Natural killer cell (primary cell): ENCODE data around the gene GYPC. TPM values are rescaled to one million over a fixed set of nuclear protein-coding genes. Genes with fewer than 3 reads are reported as not detected.

Experiments used
- ATAC-seq, 3 donors: fragments of 150-1000 bp in 2 of 3; fragments of 200-7000 bp in 1 of 3; cut with Tn5 transposase; 1 replicate in 1 of 3; 2 replicates in 2 of 3; pipeline ENCODE4 v1.10.0; 2021; ENCODE audit warnings: mild to moderate bottlenecking in 2 of 3, moderate library complexity in 2 of 3
- DNase-seq, 2 donors: peaks; one replicate each; pipeline versions ENCODE4 v3.0.0 to v3.0.0-alpha.2; 2013 to 2021; ENCODE audit warnings: mixed read lengths in 1 of 2
- H3K27ac ChIP-seq: one replicate; pipeline ENCODE4 v1.5.1; 2013; ENCODE audit warnings: mild to moderate bottlenecking, low read length
- H3K27me3 ChIP-seq: one replicate; pipeline ENCODE4 v1.6.1; 2013; ENCODE audit warnings: low read length; ENCODE audit not compliant: control insufficient read depth, insufficient read depth
- H3K36me3 ChIP-seq: one replicate; pipeline ENCODE4 v1.6.1; 2013; ENCODE audit warnings: low read length; ENCODE audit not compliant: control insufficient read depth, insufficient read depth
- H3K4me1 ChIP-seq: one replicate; pipeline ENCODE4 v1.6.1; 2013; ENCODE audit warnings: low read length; ENCODE audit not compliant: control insufficient read depth, insufficient read depth
- H3K4me3 ChIP-seq: one replicate; pipeline ENCODE4 v1.5.1; 2013; ENCODE audit warnings: low read length
- H3K9me3 ChIP-seq: one replicate; pipeline ENCODE4 v1.6.1; 2013; ENCODE audit warnings: low read length; ENCODE audit not compliant: control insufficient read depth, insufficient read depth
- H3K27ac Mint-ChIP-seq, 2 donors: one replicate each; pipeline ENCODE4 v1.8.0; 2022; ENCODE audit warnings: mild to moderate bottlenecking in 2 of 2, mixed read lengths in 2 of 2, moderate library complexity in 1 of 2
- H3K27me3 Mint-ChIP-seq, 2 donors: one replicate each; pipeline ENCODE4 v1.8.0; 2022; ENCODE audit warnings: low read depth in 2 of 2, mixed read lengths in 2 of 2
- H3K36me3 Mint-ChIP-seq: one replicate; pipeline ENCODE4 v1.8.0; 2022; ENCODE audit warnings: mixed read lengths
- H3K4me1 Mint-ChIP-seq, 2 donors: one replicate each; pipeline ENCODE4 v1.8.0; 2022; ENCODE audit warnings: mixed read lengths in 2 of 2
- H3K4me3 Mint-ChIP-seq: one replicate; pipeline ENCODE4 v1.8.0; 2022; ENCODE audit warnings: mild to moderate bottlenecking, moderate library complexity, mixed read lengths
- H3K9me3 Mint-ChIP-seq, 2 donors: one replicate each; pipeline ENCODE4 v1.8.0; 2022; ENCODE audit warnings: mixed read lengths in 2 of 2
- CTCF ChIP-seq: fragments of 200-600 bp; IDR thresholded peaks from one replicate; pipeline ENCODE4 v1.8.0; 2022; ENCODE audit warnings: antibody characterized with exemption
- WGBS: methylation state at CpG from one replicate; pipeline ENCODE4 v1.1.7; 2013; ENCODE audit warnings: missing lambda C conversion rate; ENCODE audit not compliant: insufficient coverage; 5-methylcytosine and 5-hydroxymethylcytosine counted together
- intact Hi-C: fragments of 100-400 bp; cut with micrococcal nuclease; formaldehyde crosslinking; loops from one replicate; pipeline ENCODE4 v1.14.2; 2022
- total RNA-seq, 4 donors: library from RNA; stranded (reverse); fragments of 120-200 nt in 1 of 4; gene quantifications; one replicate each; pipeline versions ENCODE4 v1.2.3 to v1.2.4, GENCODE V29; 2013 to 2022

Gene GYPC
- total RNA-seq, 3 donors from 2014 or later (not counting 1 experiment from before 2014, with no cell fraction given), result 74.2 to 92.3 (median 78.7) TPM

DNA sequence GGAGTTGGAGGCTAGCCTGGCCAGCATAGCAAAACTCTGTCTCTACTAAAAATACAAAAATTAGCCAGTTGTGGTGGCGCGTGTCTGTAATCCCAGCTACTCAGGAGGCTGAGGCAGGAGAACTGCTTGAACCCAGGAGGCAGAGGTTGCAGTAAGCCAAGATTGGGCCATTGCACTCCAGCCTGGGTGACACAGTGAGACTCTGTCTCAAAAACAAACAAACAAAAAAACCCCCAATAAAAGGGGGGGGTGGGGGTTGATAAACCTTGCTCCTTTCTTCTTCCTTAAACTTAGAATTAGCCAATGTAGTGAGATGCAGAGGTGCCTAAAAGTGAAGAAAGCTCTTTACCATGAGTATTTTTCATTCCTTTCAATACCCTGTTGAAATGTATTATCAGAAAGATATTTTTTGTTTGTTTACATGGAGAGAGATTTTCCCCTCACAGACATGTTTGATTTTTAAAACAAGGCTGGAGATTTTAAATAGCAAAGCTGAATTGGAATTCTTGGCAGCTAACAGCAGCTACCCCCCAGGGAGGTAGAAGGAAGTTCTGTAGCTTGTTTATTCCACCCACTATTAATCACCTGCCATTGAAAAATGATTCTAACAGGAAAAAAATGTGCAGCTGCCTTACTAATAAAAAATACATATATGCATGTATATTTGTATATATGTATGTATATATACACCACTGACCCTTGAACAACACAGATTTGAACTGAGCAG is 48.6 kb downstream of the GYPC start:
- Histone ChIP-seq H3K4me1 (no peaks in the 10 kb centered on the region), H3K4me3 (no peak overlapping the region), H3K27ac (no peak overlapping the region), H3K9me3 (no peaks in the 10 kb centered on the region), H3K36me3 (no peaks in the 10 kb centered on the region), H3K27me3 (no peaks in the 10 kb centered on the region)
- intact Hi-C loops, result no loop called here
- H3K4me1 Mint-ChIP-seq, result no peaks in the 10 kb centered on the region
- no peaks in the 10 kb centered on the region for H3K9me3 Mint-ChIP-seq
- no peak overlapping the region for H3K4me3 Mint-ChIP-seq
- no peak for TF ChIP-seq CTCF
- H3K27me3 Mint-ChIP-seq, result peaks cover 5 to 10% of the 10 kb centered on the region in 2 donors
- 100% methylated on average over 2 of the region's 2 CpGs for WGBS
- no peak overlapping the region for H3K27ac Mint-ChIP-seq
- H3K36me3 Mint-ChIP-seq, result no peaks in the 10 kb centered on the region
- ATAC-seq, result no peak
- DNase-seq, result no peak

DNA sequence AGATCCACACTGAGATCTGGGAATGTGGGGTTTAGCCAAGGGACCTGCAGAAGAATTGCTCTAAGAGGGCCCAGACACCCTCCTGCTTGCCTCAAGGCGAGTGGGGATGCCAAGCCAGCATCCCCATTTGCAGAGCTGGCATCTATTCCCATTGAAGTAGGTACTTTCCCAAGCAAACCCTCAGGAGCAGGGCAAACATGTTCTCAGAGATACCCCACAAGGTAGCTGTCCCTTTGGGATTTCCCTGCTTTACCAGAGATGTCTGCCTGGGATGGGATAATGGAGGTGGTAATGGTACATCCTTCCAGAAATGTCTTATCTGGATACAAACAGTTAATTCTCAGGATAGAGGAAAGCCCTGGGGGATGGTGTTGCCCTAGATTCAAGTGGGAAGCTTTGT is 51.2 kb downstream of the GYPC start:
- intact Hi-C loops, result no loop called here
- DNase-seq, result no peak
- H3K4me1 Mint-ChIP-seq, result no peaks in the 10 kb centered on the region
- H3K27ac Mint-ChIP-seq, result no peak overlapping the region
- no peaks in the 10 kb centered on the region for H3K36me3 ChIP-seq
- no peaks in the 10 kb centered on the region for H3K36me3 Mint-ChIP-seq
- ATAC-seq, result no peak
- H3K4me1 ChIP-seq, result no peaks in the 10 kb centered on the region
- no peak for TF ChIP-seq CTCF
- H3K9me3 Mint-ChIP-seq, result no peaks in the 10 kb centered on the region
- no peaks in the 10 kb centered on the region for H3K27me3 ChIP-seq
- no peak overlapping the region for H3K4me3 ChIP-seq
- H3K9me3 ChIP-seq, result no peaks in the 10 kb centered on the region
- peaks cover 8 to 10% of the 10 kb centered on the region in 2 donors for H3K27me3 Mint-ChIP-seq
- H3K27ac ChIP-seq, result no peak overlapping the region
- 84% methylated on average over 1 of the region's 1 CpG for WGBS
- no peak overlapping the region for H3K4me3 Mint-ChIP-seq

DNA sequence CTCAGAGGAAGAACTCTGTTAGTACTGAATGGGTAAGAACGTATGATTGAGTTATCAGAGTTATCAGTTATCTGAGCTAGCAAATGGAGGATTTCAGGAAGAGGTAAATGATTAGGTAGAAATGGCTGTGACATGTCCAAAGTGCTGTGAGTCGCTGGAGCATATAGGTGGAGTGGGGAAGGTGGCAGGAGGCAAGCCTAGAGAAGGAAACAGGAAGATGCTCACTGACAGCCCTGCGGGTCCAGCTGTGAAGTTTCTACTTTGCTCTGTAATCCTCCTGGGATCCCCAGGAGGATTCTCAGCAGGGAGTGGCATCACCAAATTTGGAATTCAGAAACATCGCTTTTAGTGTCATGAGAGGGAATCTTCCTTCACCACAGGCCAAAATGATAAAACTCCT is 52.0 kb downstream of the GYPC start:
- no peak for ATAC-seq

More for the DNA sequence above, 52.0 kb downstream of the GYPC start:
- Mint-ChIP-seq H3K27ac (no peak overlapping the region), H3K36me3 (no peaks in the 10 kb centered on the region), H3K4me3 (no peak overlapping the region), H3K27me3 (peaks cover 8 to 10% of the 10 kb centered on the region in 2 donors), H3K9me3 (no peaks in the 10 kb centered on the region), H3K4me1 (no peaks in the 10 kb centered on the region)
- H3K4me3 ChIP-seq, result no peak overlapping the region
- no peaks in the 10 kb centered on the region for H3K27me3 ChIP-seq
- H3K9me3 ChIP-seq, result no peaks in the 10 kb centered on the region
- H3K36me3 ChIP-seq, result no peaks in the 10 kb centered on the region
- WGBS, result 81% methylated on average over 4 of the region's 4 CpGs
- TF ChIP-seq CTCF, result no peak
- intact Hi-C loops, result no loop called here
- H3K4me1 ChIP-seq, result no peaks in the 10 kb centered on the region
- H3K27ac ChIP-seq, result no peak overlapping the region
- no peak for DNase-seq
